Ovary (tissue), 9 donors: Measurements from ENCODE around the gene DIAPH3. TPM values are rescaled to one million over a fixed set of nuclear protein-coding genes. Genes with fewer than 3 reads are reported as not detected.

Experiments used
- DNase-seq, 5 donors: peaks; one replicate each; pipeline ENCODE4 v3.0.0-alpha.2; 2019 to 2020
- H3K27ac ChIP-seq, 2 donors: fragments of 200-600 bp; one replicate each; pipeline versions ENCODE4 v1.5.1 to v1.8.0; 2019 to 2022
- H3K27me3 ChIP-seq: fragments of 200-600 bp; one replicate; pipeline ENCODE4 v1.8.0; 2022
- H3K36me3 ChIP-seq: fragments of 200-600 bp; sonication (generic); one replicate; pipeline ENCODE4 v1.5.1; 2019
- H3K4me1 ChIP-seq: one replicate; pipeline ENCODE4 v1.8.1; 2013; ENCODE audit warnings: mild to moderate bottlenecking, moderate library complexity; ENCODE audit not compliant: insufficient read depth
- H3K4me3 ChIP-seq: fragments of 200-600 bp; sonication (generic); one replicate; pipeline ENCODE4 v1.5.1; 2017
- H3K9me3 ChIP-seq, 2 donors: fragments of 200-600 bp in 1 of 2; sonication (generic) in 1 of 2; one replicate each; pipeline versions ENCODE4 v1.5.1 to v1.8.1; 2013 to 2019; ENCODE audit warnings: mild to moderate bottlenecking in 1 of 2, moderate library complexity in 1 of 2
- CTCF ChIP-seq, 3 donors: fragments of 450-650 bp in 2 of 3; fragments of 200-600 bp in 1 of 3; IDR thresholded peaks; one replicate each; pipeline versions ENCODE4 v1.5.1 to v1.8.0; 2016 to 2022; ENCODE audit warnings: antibody characterized with exemption in 3 of 3, mild to moderate bottlenecking in 1 of 3
- EP300 ChIP-seq: sonication (generic); formaldehyde crosslinking; IDR thresholded peaks from one replicate; pipeline ENCODE4 v1.6.1; 2017; ENCODE audit warnings: antibody characterized with exemption
- POLR2A ChIP-seq: fragments of 450-650 bp; IDR thresholded peaks from one replicate; pipeline ENCODE4 v1.6.1; 2017; ENCODE audit warnings: antibody characterized with exemption, mild to moderate bottlenecking, moderate library complexity
- WGBS, 3 donors: extraction: QIAGEN DNeasy Blood & Tissue Kit in 1 of 3; methylation state at CpG; one replicate each; pipeline versions ENCODE4 v1.1.5 to v1.1.7; 2013 to 2017; 5-methylcytosine and 5-hydroxymethylcytosine counted together
- intact Hi-C, 4 donors: fragments of 100-400 bp; cut with DNase I; formaldehyde crosslinking; loops; one replicate each; pipeline versions ENCODE4 v1.11.0 to v1.15.1; 2022 to 2023
- polyA plus RNA-seq, 2 donors: library from polyadenylated mRNA; stranded (reverse); fragments of 200-250 nt in 1 of 2; fragments of 350-450 nt in 1 of 2; fragmentation: Illumina TruSeq in 1 of 2; extraction: RNeasy Lipid Tissue Mini Kit (QIAGEN cat#74804) in 1 of 2; gene quantifications; one replicate each; pipeline ENCODE4 v1.2.3, GENCODE V29; 2013 to 2014
- total RNA-seq, 7 donors: library from RNA; depleted of rRNA in 2 of 7; stranded (reverse); fragments of >200 nt in 2 of 7; fragmentation: NEBNext Ultra II Directional in 3 of 7; extraction: Animal tissue kit (Norgen Biotek cat#: 25700) in 3 of 7; gene quantifications; one replicate each; pipeline versions ENCODE4 v1.1.0 to v1.2.4, GENCODE V29; 2016 to 2023
- donor health status: DM: no; HTN: no; CAD: no; lungs with moderate emphysema.
- donor health status: DM: no; HTN: no; CAD: no.
- donor health status: Bipolar disorder and iron deficiency.
- donor health status: DM: yes; HTN: yes; CAD: no.
- donor health status: DM: no; HTN: no; CAD: no.
- donor health status: DM: yes; HTN: yes; CAD: no.

The DIAPH3 gene
- total and polyA plus RNA-seq, 9 donors = 0.13 to 2.6 (median 0.40) TPM; not detected in 1

GRCh38 chr13:59743195-59743594, 420.5 kb downstream of the DIAPH3 start:
- no peak overlapping the region for H3K4me3 ChIP-seq
- H3K4me1 ChIP-seq = no peaks in the 10 kb centered on the region
- H3K27me3 ChIP-seq = no peaks in the 10 kb centered on the region
- no peak for TF ChIP-seq POLR2A
- no peak for TF ChIP-seq EP300
- TF ChIP-seq CTCF (IDR thresholded peaks at IDR 0.05) = no peak
- H3K36me3 ChIP-seq = no peaks in the 10 kb centered on the region
- H3K9me3 ChIP-seq = no peaks in the 10 kb centered on the region
- WGBS, 3 donors = 82 to 87% (median 86%) methylated on average over 3 of the region's 3 CpGs
- intact Hi-C loops = no loop called here
- H3K27ac ChIP-seq = no peak overlapping the region
- no peak for DNase-seq

GRCh38 chr13:59742467-59742866, 421.3 kb downstream of the DIAPH3 start:
- no peak overlapping the region for H3K27ac ChIP-seq
- no peaks in the 10 kb centered on the region for H3K36me3 ChIP-seq
- H3K4me3 ChIP-seq = no peak overlapping the region
- TF ChIP-seq EP300 (no peak), POLR2A (no peak)
- H3K4me1 ChIP-seq = no peaks in the 10 kb centered on the region
- no peaks in the 10 kb centered on the region for H3K9me3 ChIP-seq
- no peak for DNase-seq
- no peaks in the 10 kb centered on the region for H3K27me3 ChIP-seq
- intact Hi-C loops = no loop called here

- no peaks in the 10 kb centered on the region for H3K9me3 ChIP-seq
- no peaks in the 10 kb centered on the region for H3K27me3 ChIP-seq
- 87 to 95% (median 94%) methylated on average over 5 of the region's 5 CpGs for WGBS, 3 donors
- no peaks in the 10 kb centered on the region for H3K4me1 ChIP-seq
- intact Hi-C loops = no loop called here
- TF ChIP-seq CTCF (IDR thresholded peaks at IDR 0.05) (no peak), POLR2A (no peak), EP300 (no peak)
- no peaks in the 10 kb centered on the region for H3K36me3 ChIP-seq
- no peak overlapping the region for H3K27ac ChIP-seq
- H3K4me3 ChIP-seq = no peak overlapping the region
- no peak for DNase-seq
Measured at GRCh38 chr13:59738921-59739320, 424.8 kb downstream of the DIAPH3 start.

- intact Hi-C loops = no loop called here
- no peaks in the 10 kb centered on the region for H3K4me1 ChIP-seq
- WGBS, 3 donors = 76 to 82% (median 79%) methylated on average over 6 of the region's 6 CpGs
- H3K27ac ChIP-seq = no peak overlapping the region
- H3K36me3 ChIP-seq = no peaks in the 10 kb centered on the region
- TF ChIP-seq EP300 = no peak
- no peak for TF ChIP-seq POLR2A
- no peak for TF ChIP-seq CTCF (IDR thresholded peaks at IDR 0.05)
- no peak overlapping the region for H3K4me3 ChIP-seq
- no peaks in the 10 kb centered on the region for H3K27me3 ChIP-seq
- no peaks in the 10 kb centered on the region for H3K9me3 ChIP-seq
- DNase-seq = no peak
Measured at GRCh38 chr13:59734393-59734792, 429.3 kb downstream of the DIAPH3 start.

- Histone ChIP-seq H3K4me1 (no peaks in the 10 kb centered on the region), H3K4me3 (no peak overlapping the region), H3K27ac (no peak overlapping the region), H3K36me3 (no peaks in the 10 kb centered on the region), H3K9me3 (no peaks in the 10 kb centered on the region), H3K27me3 (no peaks in the 10 kb centered on the region)
- TF ChIP-seq CTCF (IDR thresholded peaks at IDR 0.05) (no peak), POLR2A (no peak), EP300 (no peak)
- WGBS, 3 donors = 93 to 99% (median 99%) methylated on average over 2 of the region's 2 CpGs
- intact Hi-C loops = no loop called here
- no peak for DNase-seq
Measured at GRCh38 chr13:59733744-59734143, 430.0 kb downstream of the DIAPH3 start.
